PC-9 (cell line): Measurements from ENCODE around the gene PICALM. TPM values are rescaled to one million over a fixed set of nuclear protein-coding genes. Genes with fewer than 3 reads are reported as not detected.

Source experiments
- BruUV-seq: library from RNA; stranded (reverse); fragments of 400-500 nt; replicated peaks from 2 replicates; lab custom pipeline; 2021; lab: Mats Ljungman, UMichigan
- CTCF ChIA-PET: fragments of 300-600 bp; sonication (Branson Sonifier 250); formaldehyde crosslinking; loops from one replicate; lab custom pipeline; 2022; ENCODE audit warnings: antibody characterized with exemption; lab: Charles Lee
- POLR2A ChIA-PET: fragments of 300-600 bp; sonication (Branson Sonifier 250); formaldehyde crosslinking; loops from one replicate; lab custom pipeline; 2022; ENCODE audit warnings: antibody characterized with exemption; ENCODE audit not compliant: unreplicated experiment; lab: Charles Lee
- DNase-seq, 2 experiments: peaks; one replicate each; pipeline versions ENCODE4 v3.0.0 to v3.0.0-alpha.2; 2015 to 2022; ENCODE audit warnings: mixed read lengths in 1 of 2
- H2AFZ ChIP-seq: fragments of 200-600 bp; sonication (generic); 2 replicates; pipeline ENCODE4 v1.8.1; 2017; ENCODE audit warnings: antibody characterized with exemption
- H3F3A ChIP-seq: fragments of 200-600 bp; sonication (generic); 2 replicates; pipeline ENCODE4 v1.8.1; 2017; ENCODE audit warnings: antibody characterized with exemption, mild to moderate bottlenecking, low read depth; ENCODE audit not compliant: insufficient read depth
- H3K27ac ChIP-seq: fragments of 200-600 bp; sonication (generic); 2 replicates; pipeline ENCODE4 v1.6.1; 2016; ENCODE audit warnings: mixed run types
- H3K27me3 ChIP-seq: fragments of 200-600 bp; sonication (generic); 2 replicates; pipeline ENCODE4 v1.6.1; 2016; ENCODE audit warnings: low read depth, mixed run types; ENCODE audit not compliant: insufficient read depth
- H3K36me3 ChIP-seq: fragments of 200-600 bp; sonication (generic); 2 replicates; pipeline ENCODE4 v1.6.1; 2016; ENCODE audit warnings: low read depth, mixed run types
- H3K4me1 ChIP-seq: fragments of 200-600 bp; sonication (generic); replicated peaks from 2 replicates; pipeline ENCODE4 v1.6.1; 2016; ENCODE audit warnings: mixed run types; ENCODE audit not compliant: insufficient read depth
- H3K4me2 ChIP-seq: fragments of 200-600 bp; sonication (generic); 2 replicates; pipeline ENCODE4 v1.6.1; 2017; ENCODE audit warnings: mixed run types
- H3K4me3 ChIP-seq: fragments of 200-600 bp; sonication (generic); 2 replicates; pipeline ENCODE4 v1.6.1; 2016; ENCODE audit warnings: mixed run types
- H3K79me2 ChIP-seq: fragments of 200-600 bp; sonication (generic); 2 replicates; pipeline ENCODE4 v1.6.1; 2017; ENCODE audit warnings: low read depth, mixed run types
- H3K9me2 ChIP-seq: fragments of 200-600 bp; sonication (generic); 2 replicates; pipeline ENCODE4 v1.8.1; 2017; ENCODE audit warnings: mild to moderate bottlenecking; ENCODE audit not compliant: insufficient read depth
- H3K9me3 ChIP-seq: fragments of 200-600 bp; sonication (generic); 2 replicates; pipeline ENCODE4 v1.8.1; 2016; ENCODE audit warnings: low read depth; ENCODE audit not compliant: insufficient read depth
- H4K20me1 ChIP-seq: fragments of 200-600 bp; sonication (generic); 2 replicates; pipeline ENCODE4 v1.8.1; 2017; ENCODE audit not compliant: insufficient read depth
- CTCF ChIP-seq: fragments of 200-600 bp; sonication (generic); conservative IDR thresholded peaks from 2 replicates; pipeline ENCODE4 v1.6.1; 2017; ENCODE audit warnings: mixed run types, antibody characterized with exemption, mild to moderate bottlenecking, moderate library complexity
- EZH2 ChIP-seq: fragments of 200-600 bp; sonication (generic); IDR thresholded peaks from 2 replicates; pipeline ENCODE4 v1.8.0; 2017; ENCODE audit warnings: antibody characterized with exemption, low read depth
- intact Hi-C: fragments of 100-400 bp; cut with micrococcal nuclease; formaldehyde crosslinking; loops from one replicate; pipeline ENCODE4 v1.10.0; 2022; ENCODE audit not compliant: unreplicated experiment
- total RNA-seq: library from RNA; stranded (reverse); gene quantifications from 2 replicates; pipeline ENCODE4 v1.2.3, GENCODE V29; 2021

The PICALM gene
- total RNA-seq, 1 experiment from 2014 or later: 116 TPM

DNA sequence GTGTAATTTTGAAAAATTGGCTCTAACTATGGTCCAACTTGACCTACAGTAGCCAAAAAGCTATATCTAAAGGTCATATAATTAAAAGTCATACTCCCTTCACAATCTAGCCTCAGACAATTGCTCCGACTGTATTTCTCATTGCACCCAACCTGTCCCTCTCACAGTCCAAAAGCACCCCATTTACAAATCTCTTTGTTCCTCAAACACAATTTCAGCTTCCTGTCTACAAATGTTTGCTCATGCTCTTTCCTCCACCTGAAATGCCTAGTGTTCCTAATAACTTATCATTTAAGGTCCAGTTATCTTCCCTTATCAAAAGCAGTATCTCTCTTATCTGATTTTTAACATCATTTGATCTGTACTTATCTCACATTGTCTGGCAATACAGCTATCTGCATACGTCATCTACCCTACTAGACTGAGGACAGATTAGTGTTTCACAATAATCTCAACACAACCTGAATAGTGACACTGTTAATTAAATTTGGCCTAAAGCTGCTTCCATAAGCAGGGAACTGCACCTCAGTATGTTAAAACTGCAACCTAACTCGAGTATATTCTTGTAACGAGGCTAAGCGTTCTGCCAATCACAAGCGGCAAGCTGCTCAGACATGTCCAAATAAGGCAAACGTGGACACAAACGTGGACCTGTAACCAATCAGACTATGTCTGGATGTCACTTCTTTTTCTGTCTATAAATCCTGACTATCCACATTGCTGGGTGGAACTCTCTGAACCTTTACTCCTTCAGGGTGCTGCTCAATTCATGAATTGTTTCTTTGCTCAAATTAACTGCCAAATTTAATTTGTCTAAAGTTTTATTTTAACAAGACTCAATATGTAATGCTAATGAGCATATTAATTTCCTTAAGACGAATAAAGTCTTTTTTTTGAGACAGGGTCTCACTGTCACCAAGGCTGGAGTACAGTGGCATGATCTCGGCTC lies 15.9 kb downstream of the PICALM start:
- POLR2A ChIA-PET: no interaction called here
- Histone ChIP-seq H3K27me3 (no peaks in the 10 kb centered on the region), H3K27ac (no peak overlapping the region), H3K9me3 (no peaks in the 10 kb centered on the region; the same call in 1 of the 2 replicates), H3K4me2 (no peak overlapping the region), H3K4me3 (no peak overlapping the region), H3K79me2 (peaks cover 100% of the 10 kb centered on the region), H3K36me3 (0 out of 2 replicates have a peak, but pooled peaks cover 5% of the 10 kb centered on the region), H3K9me2 (no peaks in the 10 kb centered on the region), H2AFZ (no peak overlapping the region), H3K4me1 (peaks cover 2% of the 10 kb centered on the region), H3F3A (peaks cover 16% of the 10 kb centered on the region), H4K20me1 (peaks cover 57% of the 10 kb centered on the region)
- no peak for DNase-seq
- no peak for TF ChIP-seq EZH2
- TF ChIP-seq CTCF: no peak
- intact Hi-C loops: no loop called here
- CTCF ChIA-PET: no interaction called here
- no TSS peak for BruUV-seq

- Histone ChIP-seq H3K9me2 (no peaks in the 10 kb centered on the region), H3K4me1 (peaks cover 24% of the 10 kb centered on the region), H3K27me3 (no peaks in the 10 kb centered on the region), H3F3A (peaks cover 27% of the 10 kb centered on the region), H2AFZ (no peak overlapping the region), H4K20me1 (peaks cover 56% of the 10 kb centered on the region), H3K27ac (no peak overlapping the region), H3K36me3 (no peaks in the 10 kb centered on the region), H3K9me3 (peaks cover 4% of the 10 kb centered on the region; the same call in 1 of the 2 replicates), H3K4me2 (no peak overlapping the region), H3K79me2 (peaks cover 100% of the 10 kb centered on the region), H3K4me3 (no peak overlapping the region)
- intact Hi-C loops: no loop called here
- no TSS peak for BruUV-seq
- ChIA-PET POLR2A (no interaction called here), CTCF (no interaction called here)
- TF ChIP-seq EZH2 (no peak), CTCF (no peak)
- DNase-seq: no peak
These were observed 18.6 kb downstream of the PICALM start for GRCh38 chr11:86050196-86050709.

DNA sequence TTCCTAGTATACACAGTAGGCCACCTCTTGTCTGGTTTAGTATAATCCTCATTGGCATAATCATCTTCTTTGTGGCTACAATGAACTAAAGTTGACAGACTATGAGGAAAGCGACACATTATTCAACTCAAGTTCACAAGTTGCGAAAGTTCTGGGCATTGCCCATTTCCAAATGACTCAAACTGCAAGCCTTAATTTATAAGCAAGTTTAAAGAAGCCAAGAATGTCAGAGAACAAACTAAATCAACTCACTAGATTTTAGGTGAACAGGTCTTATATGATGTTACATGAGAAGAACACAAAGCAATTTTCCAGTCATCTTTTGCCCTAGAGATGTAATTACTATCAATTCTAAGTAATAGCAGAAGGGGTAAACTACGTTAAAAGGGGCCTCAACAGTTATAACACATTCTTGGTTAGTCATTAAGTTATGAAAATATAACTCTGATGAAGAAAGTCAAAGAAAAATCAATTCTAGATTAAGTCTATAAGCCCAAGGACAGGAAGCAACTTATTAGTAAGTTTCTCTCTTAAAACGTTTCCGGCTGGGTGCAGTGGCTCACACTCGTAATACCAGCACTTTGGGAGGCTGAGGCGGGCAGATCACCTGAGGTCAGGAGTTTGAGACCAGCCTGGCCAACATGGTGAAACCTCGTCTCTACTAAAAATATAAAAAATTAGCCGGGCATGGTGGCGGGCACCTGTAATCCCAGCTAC lies 21.5 kb downstream of the PICALM start:
- no peak overlapping the region for H3K4me3 ChIP-seq
- 0 out of 2 replicates have a peak, but pooled peaks cover 5% of the 10 kb centered on the region for H3K36me3 ChIP-seq
- no peaks in the 10 kb centered on the region for H3K9me2 ChIP-seq
- POLR2A ChIA-PET: no interaction called here
- peaks cover 34% of the 10 kb centered on the region for H3K4me1 ChIP-seq
- no peak for TF ChIP-seq EZH2
- no peak for TF ChIP-seq CTCF
- no peak overlapping the region for H2AFZ ChIP-seq
- H3F3A ChIP-seq: peaks cover 46% of the 10 kb centered on the region
- BruUV-seq: no TSS peak
- H3K79me2 ChIP-seq: peaks cover 100% of the 10 kb centered on the region
- peaks cover 47% of the 10 kb centered on the region for H4K20me1 ChIP-seq
- H3K9me3 ChIP-seq: peaks cover 4% of the 10 kb centered on the region; the same call in 1 of the 2 replicates
- peak overlapping the region; percentile 18; the same call in 1 of the 2 replicates for H3K4me2 ChIP-seq
- DNase-seq: peak in 1 of 2 experiments; percentile 82
- peak overlapping the region; percentile 28 for H3K27ac ChIP-seq
- H3K27me3 ChIP-seq: no peaks in the 10 kb centered on the region
- intact Hi-C loops: loop anchor here (10.0 kb wide), 1 partner anchor 237 kb away; no protein-coding TSS in a partner anchor
- CTCF ChIA-PET: no interaction called here
